ENCODE measurements around the gene MEGF11.

Gene MEGF11

DNA sequence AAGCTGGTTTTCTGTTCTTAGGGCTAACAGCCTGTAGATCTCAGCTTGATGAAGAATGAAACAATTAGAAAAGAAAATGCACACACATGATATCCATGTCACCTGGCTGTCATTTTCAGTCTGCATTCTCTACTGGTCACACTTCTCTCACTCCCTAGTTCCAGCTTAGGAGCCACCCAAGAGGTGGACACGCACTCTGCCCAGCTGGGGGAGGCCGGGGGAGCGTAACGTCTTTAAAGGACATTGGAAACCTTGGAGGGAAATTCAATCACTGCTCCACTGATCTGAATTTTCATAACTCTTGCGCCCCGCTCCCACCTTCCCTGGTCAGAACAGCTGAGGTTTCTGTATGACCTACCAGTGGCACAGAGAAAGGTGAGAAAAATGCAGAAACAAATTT lies 304.5 kb downstream of the MEGF11 start:
- Histone ChIP-seq H3K23ac (ENCODE audit: low read length) (no peak overlapping the region), H3K56ac (ENCODE audit: low read length) (no peak overlapping the region), H3K4me1 (ENCODE audit: control insufficient read depth, low read depth, low read length) (no peaks in the 10 kb centered on the region), H3K79me1 (ENCODE audit: low read length) (no peaks in the 10 kb centered on the region), H3K27ac (ENCODE audit: low read depth, low read length) (no peak overlapping the region), H2BK120ac (ENCODE audit: low read depth, low read length) (no peak overlapping the region), H3K4me3 (ENCODE audit: low read length) (no peak overlapping the region), H4K8ac (ENCODE audit: low read depth, low read length) (no peak overlapping the region), H2AK5ac (ENCODE audit: low read length) (no peak overlapping the region), H3K4ac (ENCODE audit: low read depth, low read length) (no peak overlapping the region), H3K79me2 (ENCODE audit: control insufficient read depth, insufficient read depth, low read length) (no peaks in the 10 kb centered on the region), H3K36me3 (ENCODE audit: control insufficient read depth, insufficient read depth, low read length) (no peaks in the 10 kb centered on the region), H4K5ac (ENCODE audit: low read length) (no peak overlapping the region), H3K4me2 (ENCODE audit: low read length) (no peak overlapping the region), H2BK15ac (replicated peaks; ENCODE audit: low read depth) (no peak overlapping the region), H3K27me3 (ENCODE audit: insufficient read depth, low read length, poor library complexity) (no peaks in the 10 kb centered on the region), H2BK5ac (ENCODE audit: low read length) (no peak overlapping the region), H3K9ac (ENCODE audit: low read length) (no peak overlapping the region), H3K18ac (ENCODE audit: low read length) (no peak overlapping the region)
- no peak for DNase-seq
- no CpG with 5 or more reads among the region's 6 CpGs for WGBS (ENCODE audit: extremely low coverage, insufficient coverage, low lambda C conversion rate)

DNA sequence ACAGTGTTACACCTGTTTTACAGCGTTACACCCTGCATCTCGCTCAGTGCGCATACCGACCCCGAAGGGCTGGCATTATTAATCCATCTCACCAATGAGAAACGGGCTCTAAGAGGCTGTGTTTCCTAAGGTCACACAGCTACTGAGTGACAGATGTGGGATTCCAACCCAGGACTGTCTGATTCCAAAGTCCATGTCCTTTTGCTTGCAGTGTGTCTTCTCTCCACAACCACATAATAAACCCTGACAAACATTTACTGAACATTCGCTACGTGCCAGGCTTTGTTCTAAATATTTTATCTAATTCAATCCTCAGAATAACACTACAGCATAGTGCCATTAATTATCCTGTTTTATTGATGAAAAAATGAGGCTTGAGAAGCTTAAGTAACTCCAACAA lies 305.2 kb downstream of the MEGF11 start:
- no peaks in the 10 kb centered on the region for H3K4me1 ChIP-seq (ENCODE audit: control insufficient read depth, low read depth, low read length)
- WGBS (ENCODE audit: extremely low coverage, insufficient coverage, low lambda C conversion rate), result no CpG with 5 or more reads among the region's 8 CpGs
- no peaks in the 10 kb centered on the region for H3K79me2 ChIP-seq (ENCODE audit: control insufficient read depth, insufficient read depth, low read length)
- H2BK120ac ChIP-seq (ENCODE audit: low read depth, low read length), result no peak overlapping the region
- no peak overlapping the region for H3K23ac ChIP-seq (ENCODE audit: low read length)
- H3K4me3 ChIP-seq (ENCODE audit: low read length), result no peak overlapping the region
- H3K79me1 ChIP-seq (ENCODE audit: low read length), result no peaks in the 10 kb centered on the region
- H3K27me3 ChIP-seq (ENCODE audit: insufficient read depth, low read length, poor library complexity), result no peaks in the 10 kb centered on the region
- no peak overlapping the region for H3K9ac ChIP-seq (ENCODE audit: low read length)
- no peak overlapping the region for H2BK15ac ChIP-seq (replicated peaks; ENCODE audit: low read depth)
- H2BK5ac ChIP-seq (ENCODE audit: low read length), result no peak overlapping the region
- no peaks in the 10 kb centered on the region for H3K36me3 ChIP-seq (ENCODE audit: control insufficient read depth, insufficient read depth, low read length)
- no peak overlapping the region for H3K18ac ChIP-seq (ENCODE audit: low read length)
- DNase-seq, result no peak
- no peak overlapping the region for H4K8ac ChIP-seq (ENCODE audit: low read depth, low read length)
- H4K5ac ChIP-seq (ENCODE audit: low read length), result no peak overlapping the region
- no peak overlapping the region for H3K56ac ChIP-seq (ENCODE audit: low read length)
- no peak overlapping the region for H3K4me2 ChIP-seq (ENCODE audit: low read length)
- no peak overlapping the region for H2AK5ac ChIP-seq (ENCODE audit: low read length)
- H3K27ac ChIP-seq (ENCODE audit: low read depth, low read length), result no peak overlapping the region
- H3K4ac ChIP-seq (ENCODE audit: low read depth, low read length), result no peak overlapping the region

DNA sequence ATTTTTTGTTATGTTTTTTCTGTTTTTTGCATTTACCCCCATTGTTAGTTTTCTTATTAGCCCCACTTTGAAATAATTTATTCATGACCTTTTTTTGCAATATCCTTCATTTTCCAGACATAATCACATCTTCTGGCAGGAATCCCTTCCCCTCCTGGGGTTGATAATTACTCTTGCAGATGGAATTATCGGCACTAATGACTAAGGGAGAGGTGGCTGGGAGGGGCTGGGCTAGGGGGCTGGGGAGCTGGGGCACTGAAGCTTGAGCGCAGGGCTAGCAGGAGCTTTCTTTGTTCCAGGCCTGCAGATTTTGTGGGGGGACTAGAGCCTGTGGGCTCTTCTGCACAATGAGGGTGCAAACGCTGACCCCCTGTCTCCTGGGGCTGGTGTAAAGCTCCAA lies 306.5 kb downstream of the MEGF11 start:
- H3K56ac ChIP-seq (ENCODE audit: low read length), result no peak overlapping the region
- no peak overlapping the region for H3K4me3 ChIP-seq (ENCODE audit: low read length)
- DNase-seq, result no peak
- no peaks in the 10 kb centered on the region for H3K79me1 ChIP-seq (ENCODE audit: low read length)
- H2BK5ac ChIP-seq (ENCODE audit: low read length), result no peak overlapping the region
- H3K36me3 ChIP-seq (ENCODE audit: control insufficient read depth, insufficient read depth, low read length), result no peaks in the 10 kb centered on the region
- H4K5ac ChIP-seq (ENCODE audit: low read length), result no peak overlapping the region
- no peak overlapping the region for H2BK120ac ChIP-seq (ENCODE audit: low read depth, low read length)
- no peaks in the 10 kb centered on the region for H3K27me3 ChIP-seq (ENCODE audit: insufficient read depth, low read length, poor library complexity)
- H3K27ac ChIP-seq (ENCODE audit: low read depth, low read length), result no peak overlapping the region
- H3K79me2 ChIP-seq (ENCODE audit: control insufficient read depth, insufficient read depth, low read length), result no peaks in the 10 kb centered on the region
- no peak overlapping the region for H2AK5ac ChIP-seq (ENCODE audit: low read length)
- no peaks in the 10 kb centered on the region for H3K4me1 ChIP-seq (ENCODE audit: control insufficient read depth, low read depth, low read length)
- WGBS (ENCODE audit: extremely low coverage, insufficient coverage, low lambda C conversion rate), result no CpG with 5 or more reads among the region's 3 CpGs
- H3K4ac ChIP-seq (ENCODE audit: low read depth, low read length), result no peak overlapping the region
- H2BK15ac ChIP-seq (replicated peaks; ENCODE audit: low read depth), result no peak overlapping the region
- no peak overlapping the region for H3K4me2 ChIP-seq (ENCODE audit: low read length)
- no peak overlapping the region for H3K18ac ChIP-seq (ENCODE audit: low read length)
- no peak overlapping the region for H3K23ac ChIP-seq (ENCODE audit: low read length)
- H4K8ac ChIP-seq (ENCODE audit: low read depth, low read length), result no peak overlapping the region
- H3K9ac ChIP-seq (ENCODE audit: low read length), result no peak overlapping the region

DNA sequence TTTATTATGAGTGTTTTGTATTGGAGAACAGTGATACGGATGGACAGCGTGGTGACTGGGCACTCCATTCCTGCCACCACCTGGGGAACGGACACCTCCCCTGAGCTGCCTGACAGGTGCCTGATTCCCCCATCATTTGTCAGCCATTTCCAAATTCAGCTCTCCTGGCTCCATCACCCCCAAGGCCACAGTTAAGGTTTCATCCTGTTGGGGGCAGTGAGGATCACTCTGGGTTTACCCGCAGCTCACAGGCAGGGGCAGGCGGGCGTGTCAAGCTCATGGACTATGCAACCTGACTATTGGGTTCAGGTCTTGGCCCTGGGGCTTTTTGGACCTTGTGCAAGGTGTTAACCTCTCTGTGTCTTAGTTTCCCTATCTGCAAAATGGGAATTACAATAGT lies 307.9 kb downstream of the MEGF11 start:
- no peak overlapping the region for H3K4ac ChIP-seq (ENCODE audit: low read depth, low read length)
- H3K23ac ChIP-seq (ENCODE audit: low read length), result no peak overlapping the region
- H3K56ac ChIP-seq (ENCODE audit: low read length), result no peak overlapping the region
- no peaks in the 10 kb centered on the region for H3K27me3 ChIP-seq (ENCODE audit: insufficient read depth, low read length, poor library complexity)
- H3K36me3 ChIP-seq (ENCODE audit: control insufficient read depth, insufficient read depth, low read length), result no peaks in the 10 kb centered on the region
- no peak overlapping the region for H3K18ac ChIP-seq (ENCODE audit: low read length)
- H2BK5ac ChIP-seq (ENCODE audit: low read length), result no peak overlapping the region
- no peak overlapping the region for H2AK5ac ChIP-seq (ENCODE audit: low read length)
- DNase-seq, result peak; percentile 30
- H3K27ac ChIP-seq (ENCODE audit: low read depth, low read length), result no peak overlapping the region
- no peaks in the 10 kb centered on the region for H3K79me1 ChIP-seq (ENCODE audit: low read length)
- H3K9ac ChIP-seq (ENCODE audit: low read length), result no peak overlapping the region
- H3K4me2 ChIP-seq (ENCODE audit: low read length), result no peak overlapping the region
- no peak overlapping the region for H2BK120ac ChIP-seq (ENCODE audit: low read depth, low read length)
- no peak overlapping the region for H3K4me3 ChIP-seq (ENCODE audit: low read length)
- no peak overlapping the region for H4K5ac ChIP-seq (ENCODE audit: low read length)
- H3K4me1 ChIP-seq (ENCODE audit: control insufficient read depth, low read depth, low read length), result no peaks in the 10 kb centered on the region
- no peak overlapping the region for H2BK15ac ChIP-seq (replicated peaks; ENCODE audit: low read depth)
- no CpG with 5 or more reads among the region's 6 CpGs for WGBS (ENCODE audit: extremely low coverage, insufficient coverage, low lambda C conversion rate)
- no peaks in the 10 kb centered on the region for H3K79me2 ChIP-seq (ENCODE audit: control insufficient read depth, insufficient read depth, low read length)
- no peak overlapping the region for H4K8ac ChIP-seq (ENCODE audit: low read depth, low read length)

DNA sequence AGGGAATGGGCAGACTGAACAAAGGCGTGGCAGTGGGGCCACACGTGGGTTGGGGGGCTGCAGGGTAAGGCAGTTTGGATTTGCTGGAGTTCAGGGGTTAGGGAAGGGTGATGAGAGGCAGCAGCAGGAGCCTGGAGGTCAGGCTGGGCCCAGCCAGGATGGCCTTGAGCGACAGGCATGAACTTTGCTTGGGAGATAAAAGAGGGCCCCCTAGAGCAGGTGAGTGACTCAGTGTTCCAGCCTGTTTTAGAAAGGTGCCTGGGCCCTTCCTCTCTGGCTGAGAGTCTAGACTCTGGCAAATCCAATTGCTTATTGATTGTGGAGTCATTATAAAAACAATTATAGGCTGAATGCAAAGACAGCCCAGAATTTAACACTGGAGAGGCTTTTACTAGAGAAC lies 309.1 kb downstream of the MEGF11 start:
- H2AK5ac ChIP-seq (ENCODE audit: low read length), result no peak overlapping the region
- no peak for DNase-seq
- no peak overlapping the region for H4K5ac ChIP-seq (ENCODE audit: low read length)
- no peaks in the 10 kb centered on the region for H3K27me3 ChIP-seq (ENCODE audit: insufficient read depth, low read length, poor library complexity)
- H3K36me3 ChIP-seq (ENCODE audit: control insufficient read depth, insufficient read depth, low read length), result no peaks in the 10 kb centered on the region
- no peaks in the 10 kb centered on the region for H3K4me1 ChIP-seq (ENCODE audit: control insufficient read depth, low read depth, low read length)
- no peak overlapping the region for H2BK5ac ChIP-seq (ENCODE audit: low read length)
- no peak overlapping the region for H2BK120ac ChIP-seq (ENCODE audit: low read depth, low read length)
- no peak overlapping the region for H3K9ac ChIP-seq (ENCODE audit: low read length)
- H3K56ac ChIP-seq (ENCODE audit: low read length), result no peak overlapping the region
- H3K18ac ChIP-seq (ENCODE audit: low read length), result no peak overlapping the region
- no peak overlapping the region for H2BK15ac ChIP-seq (replicated peaks; ENCODE audit: low read depth)
- H3K4me3 ChIP-seq (ENCODE audit: low read length), result no peak overlapping the region
- no peak overlapping the region for H3K27ac ChIP-seq (ENCODE audit: low read depth, low read length)
- no peaks in the 10 kb centered on the region for H3K79me2 ChIP-seq (ENCODE audit: control insufficient read depth, insufficient read depth, low read length)
- no peaks in the 10 kb centered on the region for H3K79me1 ChIP-seq (ENCODE audit: low read length)
- H4K8ac ChIP-seq (ENCODE audit: low read depth, low read length), result no peak overlapping the region
- no CpG with 5 or more reads among the region's 3 CpGs for WGBS (ENCODE audit: extremely low coverage, insufficient coverage, low lambda C conversion rate)
- H3K4me2 ChIP-seq (ENCODE audit: low read length), result no peak overlapping the region
- H3K23ac ChIP-seq (ENCODE audit: low read length), result no peak overlapping the region
- no peak overlapping the region for H3K4ac ChIP-seq (ENCODE audit: low read depth, low read length)

DNA sequence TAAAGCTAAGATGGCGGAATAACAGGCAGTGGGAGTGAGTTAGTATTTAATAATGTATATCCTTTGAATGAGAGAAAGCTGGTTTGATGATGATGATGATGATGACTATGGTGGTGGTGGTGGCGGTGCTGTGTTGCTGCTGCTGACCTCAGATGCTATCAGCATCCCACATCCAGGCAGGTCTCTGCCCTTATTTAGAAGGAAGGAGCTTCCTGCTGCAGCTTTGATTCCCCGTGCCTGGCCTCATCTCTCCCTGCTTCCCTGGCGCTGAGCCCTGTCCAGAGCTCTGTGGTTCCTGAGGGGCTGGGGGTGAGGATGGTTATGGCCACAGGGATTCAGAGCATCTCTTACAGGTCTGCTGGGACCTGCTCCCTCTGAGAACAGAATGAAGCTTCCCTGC lies 311.1 kb downstream of the MEGF11 start:
- Histone ChIP-seq H2AK5ac (ENCODE audit: low read length) (no peak overlapping the region), H3K9ac (ENCODE audit: low read length) (no peak overlapping the region), H3K27ac (ENCODE audit: low read depth, low read length) (no peak overlapping the region), H3K56ac (ENCODE audit: low read length) (no peak overlapping the region), H3K79me1 (ENCODE audit: low read length) (no peaks in the 10 kb centered on the region), H3K23ac (ENCODE audit: low read length) (no peak overlapping the region), H4K8ac (ENCODE audit: low read depth, low read length) (no peak overlapping the region), H2BK120ac (ENCODE audit: low read depth, low read length) (no peak overlapping the region), H3K79me2 (ENCODE audit: control insufficient read depth, insufficient read depth, low read length) (no peaks in the 10 kb centered on the region), H2BK5ac (ENCODE audit: low read length) (no peak overlapping the region), H2BK15ac (replicated peaks; ENCODE audit: low read depth) (no peak overlapping the region), H3K36me3 (ENCODE audit: control insufficient read depth, insufficient read depth, low read length) (no peaks in the 10 kb centered on the region), H4K5ac (ENCODE audit: low read length) (no peak overlapping the region), H3K4ac (ENCODE audit: low read depth, low read length) (no peak overlapping the region), H3K27me3 (ENCODE audit: insufficient read depth, low read length, poor library complexity) (no peaks in the 10 kb centered on the region), H3K4me3 (ENCODE audit: low read length) (no peak overlapping the region), H3K18ac (ENCODE audit: low read length) (no peak overlapping the region), H3K4me1 (ENCODE audit: control insufficient read depth, low read depth, low read length) (no peaks in the 10 kb centered on the region), H3K4me2 (ENCODE audit: low read length) (no peak overlapping the region)
- no CpG with 5 or more reads among the region's 4 CpGs for WGBS (ENCODE audit: extremely low coverage, insufficient coverage, low lambda C conversion rate)
- no peak for DNase-seq
